Measurements from ENCODE around the gene OSMR. TPM values are rescaled to one million over a fixed set of nuclear protein-coding genes. Genes with fewer than 3 reads are reported as not detected.

OSMR gene
- total and polyA plus RNA-seq, 2 donors (not counting 1 experiment from before 2014, with no cell fraction given): not detected

GRCh38 chr5:38837932-38838331 is 7.9 kb upstream of the OSMR start:
- Mint-ChIP-seq H3K27ac (no peak overlapping the region), H3K4me3 (no peak overlapping the region), H3K9me3 (ENCODE audit: insufficient read depth) (no peaks in the 10 kb centered on the region), H3K4me1 (no peaks in the 10 kb centered on the region), H3K27me3 (peaks cover 25% of the 10 kb centered on the region)
- Histone ChIP-seq H3K36me3 (replicated peaks in 1 of 2; ENCODE audit: control extremely low read depth in 1 of 2, control insufficient read depth in 1 of 2, extremely low read depth in 1 of 2, insufficient read depth in 2 of 2, low read length in 1 of 2) (no peaks in the 10 kb centered on the region), H3K27ac (ENCODE audit: low read length in 2 of 2) (no peak overlapping the region), H3K4me3 (ENCODE audit: control extremely low read depth in 1 of 5, extremely low read depth in 1 of 5, insufficient read depth in 1 of 5, low read depth in 2 of 5, low read length in 4 of 5) (no peak overlapping the region), H3K4me2 (replicated peaks; ENCODE audit: low read depth, low read length, poor library complexity, severe bottlenecking) (no peak overlapping the region), H4K20me1 (ENCODE audit: control insufficient read depth, insufficient read depth, low read length, poor library complexity, severe bottlenecking) (no peaks in the 10 kb centered on the region), H3K4me1 (ENCODE audit: control insufficient read depth in 2 of 2, insufficient read depth in 2 of 2, low read length in 2 of 2) (no peaks in the 10 kb centered on the region), H3K79me2 (ENCODE audit: control insufficient read depth, insufficient read depth, low read length) (no peaks in the 10 kb centered on the region), H3K9ac (ENCODE audit: low read length) (no peak overlapping the region), H3K9me3 (ENCODE audit: control extremely low read depth in 1 of 3, control insufficient read depth in 2 of 3, insufficient read depth in 1 of 3, low read length in 2 of 3) (no peaks in the 10 kb centered on the region), H2AFZ (ENCODE audit: insufficient read depth, low read depth, low read length, poor library complexity, severe bottlenecking) (no peak overlapping the region), H3K27me3 (replicated peaks in 1 of 4; ENCODE audit: control extremely low read depth in 1 of 4, control insufficient read depth in 3 of 4, insufficient read depth in 4 of 4, low read length in 3 of 4) (peaks cover 0 to 4% (median 2%) of the 10 kb centered on the region in 4 experiments)
- WGBS (ENCODE audit: insufficient coverage): no CpG with 5 or more reads among the region's 2 CpGs
- DNase-seq (no peak), ATAC-seq (ENCODE audit: low read depth) (no peak)
- TF ChIP-seq EZH2 (IDR thresholded peaks at IDR 0.05; ENCODE audit: borderline replicate concordance, insufficient read depth, low read depth, low read length, poor library complexity, severe bottlenecking): no peak
- no peak for TF ChIP-seq CTCF (IDR thresholded peaks at IDR 0.05)
- POLR2A ChIA-PET: no interaction called here
- CTCF ChIA-PET: no interaction called here
- intact Hi-C loops (cut with micrococcal nuclease): no loop called here

- Histone ChIP-seq H2AFZ (ENCODE audit: insufficient read depth, low read depth, low read length, poor library complexity, severe bottlenecking) (no peak overlapping the region), H3K36me3 (replicated peaks in 1 of 2; ENCODE audit: control extremely low read depth in 1 of 2, control insufficient read depth in 1 of 2, extremely low read depth in 1 of 2, insufficient read depth in 2 of 2, low read length in 1 of 2) (no peaks in the 10 kb centered on the region), H3K9me3 (ENCODE audit: control extremely low read depth in 1 of 3, control insufficient read depth in 2 of 3, insufficient read depth in 1 of 3, low read length in 2 of 3) (peaks cover 0 to 11% (median 0%) of the 10 kb centered on the region in 3 donors), H3K9ac (ENCODE audit: low read length) (no peak overlapping the region), H4K20me1 (ENCODE audit: control insufficient read depth, insufficient read depth, low read length, poor library complexity, severe bottlenecking) (no peaks in the 10 kb centered on the region), H3K4me1 (ENCODE audit: control insufficient read depth in 2 of 2, insufficient read depth in 2 of 2, low read length in 2 of 2) (peaks cover 0 to 2% of the 10 kb centered on the region in 2 donors), H3K27ac (ENCODE audit: low read length in 2 of 2) (no peak overlapping the region), H3K27me3 (replicated peaks in 1 of 4; ENCODE audit: control extremely low read depth in 1 of 4, control insufficient read depth in 3 of 4, insufficient read depth in 4 of 4, low read length in 3 of 4) (peaks cover 0 to 22% (median 8%) of the 10 kb centered on the region in 4 experiments), H3K79me2 (ENCODE audit: control insufficient read depth, insufficient read depth, low read length) (no peaks in the 10 kb centered on the region), H3K4me2 (replicated peaks; ENCODE audit: low read depth, low read length, poor library complexity, severe bottlenecking) (no peak overlapping the region), H3K4me3 (ENCODE audit: control extremely low read depth in 1 of 5, extremely low read depth in 1 of 5, insufficient read depth in 1 of 5, low read depth in 2 of 5, low read length in 4 of 5) (no peak overlapping the region)
- ChIA-PET CTCF (no interaction called here), POLR2A (no interaction called here)
- ATAC-seq (ENCODE audit: low read depth): no peak
- Mint-ChIP-seq H3K4me1 (peaks cover 7% of the 10 kb centered on the region), H3K4me3 (no peak overlapping the region), H3K9me3 (ENCODE audit: insufficient read depth) (no peaks in the 10 kb centered on the region), H3K27ac (no peak overlapping the region), H3K27me3 (peaks cover 45% of the 10 kb centered on the region)
- no peak for DNase-seq
- intact Hi-C loops (cut with micrococcal nuclease): no loop called here
- WGBS (ENCODE audit: insufficient coverage): 100% methylated on average over 1 of the region's 1 CpG
- TF ChIP-seq EZH2 (IDR thresholded peaks at IDR 0.05; ENCODE audit: borderline replicate concordance, insufficient read depth, low read depth, low read length, poor library complexity, severe bottlenecking) (no peak), CTCF (IDR thresholded peaks at IDR 0.05) (no peak)
Observed at GRCh38 chr5:38843665-38844064, 2.1 kb upstream of the OSMR start.
